IMR-90 (cell line): Measurements from ENCODE around the gene DNAJC6. TPM values are rescaled to one million over a fixed set of nuclear protein-coding genes. Genes with fewer than 3 reads are reported as not detected.

Experiments used
- ATAC-seq: fragments of 200-7000 bp; cut with Tn5 transposase; 2 replicates; pipeline ENCODE4 v1.9.1; 2020; ENCODE audit warnings: low read depth, mild to moderate bottlenecking, moderate library complexity
- BruUV-seq: library from RNA; stranded (reverse); fragments of 400-500 nt; replicated peaks from 2 replicates; lab custom pipeline; 2021; lab: Mats Ljungman, UMichigan
- CTCF ChIA-PET: fragments of 300-600 bp; formaldehyde crosslinking; extraction: SDS; loops from one replicate; lab custom pipeline; 2021; ENCODE audit warnings: antibody characterized with exemption; lab: Yijun Ruan, JAX
- POLR2A ChIA-PET: fragments of 300-600 bp; sonication (Branson Sonifier 250); formaldehyde crosslinking; loops from one replicate; lab custom pipeline; 2022; ENCODE audit warnings: antibody characterized with exemption; ENCODE audit not compliant: unreplicated experiment; lab: Charles Lee
- DNase-seq: peaks from one replicate; pipeline ENCODE4 v3.0.0; 2013
- H2AFZ ChIP-seq: replicated peaks from 2 replicates; pipeline ENCODE3; 2013; ENCODE audit warnings: low read length, mild to moderate bottlenecking; ENCODE audit not compliant: poor library complexity
- H2AK5ac ChIP-seq: 2 replicates; pipeline ENCODE4 v1.6.1; 2013; ENCODE audit warnings: low read depth, low read length, inconsistent platforms
- H2AK9ac ChIP-seq: replicated peaks from 2 replicates; pipeline ENCODE3; 2013; ENCODE audit warnings: mild to moderate bottlenecking, low read depth, low read length, moderate library complexity; ENCODE audit not compliant: poor library complexity
- H2BK120ac ChIP-seq: 2 replicates; pipeline ENCODE4 v1.6.1; 2013; ENCODE audit warnings: low read depth, low read length, inconsistent platforms
- H2BK15ac ChIP-seq: 3 replicates; pipeline ENCODE4 v1.6.1; 2013; ENCODE audit warnings: low read depth, low read length, inconsistent platforms
- H2BK20ac ChIP-seq: 2 replicates; pipeline ENCODE4 v1.6.1; 2013; ENCODE audit warnings: low read depth, mild to moderate bottlenecking, inconsistent platforms, low read length, moderate library complexity
- H2BK5ac ChIP-seq: 2 replicates; pipeline ENCODE4 v1.6.1; 2013; ENCODE audit warnings: mild to moderate bottlenecking, low read depth, low read length, inconsistent platforms; ENCODE audit not compliant: poor library complexity, severe bottlenecking
- H3K14ac ChIP-seq: replicated peaks from 2 replicates; pipeline ENCODE4 v1.6.1; 2013; ENCODE audit warnings: low read depth, low read length, inconsistent platforms
- H3K18ac ChIP-seq: 2 replicates; pipeline ENCODE4 v1.6.1; 2013; ENCODE audit warnings: low read depth, low read length, control low read depth
- H3K23ac ChIP-seq: 2 replicates; pipeline ENCODE4 v1.6.1; 2013; ENCODE audit warnings: low read depth, low read length, inconsistent platforms
- H3K27ac ChIP-seq: 2 replicates; pipeline ENCODE4 v1.5.1; 2013; ENCODE audit warnings: mild to moderate bottlenecking, control low read depth, low read length; ENCODE audit not compliant: insufficient read depth
- H3K27me3 ChIP-seq: 2 replicates; pipeline ENCODE4 v1.6.1; 2013; ENCODE audit warnings: low read length; ENCODE audit not compliant: control insufficient read depth, insufficient read depth
- H3K36me3 ChIP-seq: 2 replicates; pipeline ENCODE4 v1.6.1; 2013; ENCODE audit warnings: low read length, mixed read lengths; ENCODE audit not compliant: control insufficient read depth, insufficient read depth
- H3K4ac ChIP-seq: 2 replicates; pipeline ENCODE4 v1.6.1; 2013; ENCODE audit warnings: low read depth, low read length, inconsistent platforms
- H3K4me1 ChIP-seq: 2 replicates; pipeline ENCODE4 v1.6.1; 2013; ENCODE audit warnings: low read length, mixed read lengths; ENCODE audit not compliant: control insufficient read depth, insufficient read depth
- H3K4me2 ChIP-seq: 2 replicates; pipeline ENCODE4 v1.6.1; 2013; ENCODE audit warnings: low read depth, mild to moderate bottlenecking, control low read depth, low read length, moderate library complexity
- H3K4me3 ChIP-seq: 2 replicates; pipeline ENCODE4 v1.5.1; 2013; ENCODE audit warnings: low read depth, mild to moderate bottlenecking, control low read depth, low read length, moderate library complexity; ENCODE audit not compliant: insufficient read depth
- H3K56ac ChIP-seq: 2 replicates; pipeline ENCODE4 v1.6.1; 2013; ENCODE audit warnings: low read length, inconsistent platforms; ENCODE audit not compliant: insufficient read depth; ENCODE audit errors: extremely low read depth
- H3K79me1 ChIP-seq, 2 experiments: 2 replicates each; pipeline ENCODE4 v1.6.1; 2013; ENCODE audit warnings: low read length in 2 of 2, inconsistent platforms in 1 of 2, low read depth in 1 of 2
- H3K9ac ChIP-seq: 2 replicates; pipeline ENCODE4 v1.6.1; 2013; ENCODE audit warnings: low read depth, low read length, control low read depth
- H3K9me1 ChIP-seq: 2 replicates; pipeline ENCODE4 v1.6.1; 2013; ENCODE audit warnings: low read length, inconsistent platforms; ENCODE audit not compliant: insufficient read depth
- H3K9me3 ChIP-seq: 2 replicates; pipeline ENCODE4 v1.6.1; 2013; ENCODE audit warnings: low read length; ENCODE audit not compliant: control insufficient read depth, insufficient read depth
- H4K20me1 ChIP-seq: 2 replicates; pipeline ENCODE4 v1.6.1; 2013; ENCODE audit warnings: low read length, inconsistent platforms; ENCODE audit not compliant: insufficient read depth
- H4K5ac ChIP-seq: 2 replicates; pipeline ENCODE4 v1.6.1; 2013; ENCODE audit warnings: mild to moderate bottlenecking, low read depth, low read length, control low read depth
- H4K8ac ChIP-seq, 2 experiments: 2 replicates each; pipeline ENCODE4 v1.6.1; 2013; ENCODE audit warnings: low read depth in 2 of 2, low read length in 2 of 2, control low read depth in 1 of 2, inconsistent platforms in 1 of 2
- H4K91ac ChIP-seq: 2 replicates; pipeline ENCODE4 v1.6.1; 2013; ENCODE audit warnings: low read depth, low read length, inconsistent platforms; ENCODE audit not compliant: insufficient read depth
- BHLHE40 ChIP-seq: fragments of 150-350 bp; IDR thresholded peaks from 2 replicates; pipeline ENCODE4 v1.6.1; 2016; ENCODE audit warnings: mild to moderate bottlenecking, low read depth, low read length
- CEBPB ChIP-seq: IDR thresholded peaks from 2 replicates; pipeline ENCODE4 v1.6.1; 2012; ENCODE audit warnings: low read depth, low read length, improper control_type of control experiment
- CHD1 ChIP-seq: IDR thresholded peaks from 2 replicates; pipeline ENCODE4 v1.6.1; 2012; ENCODE audit warnings: low read depth, low read length, improper control_type of control experiment
- CTCF ChIP-seq: conservative IDR thresholded peaks from 2 replicates; pipeline ENCODE4 v1.5.1; 2012; ENCODE audit warnings: mild to moderate bottlenecking, low read depth, low read length, improper control_type of control experiment
- FOS ChIP-seq: fragments of 150-350 bp; IDR thresholded peaks from 2 replicates; pipeline ENCODE4 v1.6.1; 2016; ENCODE audit warnings: low read depth, low read length
- MAFK ChIP-seq: IDR thresholded peaks from 2 replicates; pipeline ENCODE4 v1.6.1; 2012; ENCODE audit warnings: low read depth, low read length, improper control_type of control experiment
- MAZ ChIP-seq: IDR thresholded peaks from 2 replicates; pipeline ENCODE4 v1.6.1; 2012; ENCODE audit warnings: low read depth, mild to moderate bottlenecking, low read length, improper control_type of control experiment, moderate library complexity, borderline replicate concordance
- MXI1 ChIP-seq: IDR thresholded peaks from 2 replicates; pipeline ENCODE4 v1.6.1; 2012; ENCODE audit warnings: low read depth, mild to moderate bottlenecking, low read length, moderate library complexity, borderline replicate concordance
- NFE2L2 ChIP-seq: fragments of 150-350 bp; IDR thresholded peaks from 2 replicates; pipeline ENCODE4 v1.6.1; 2016; ENCODE audit warnings: low read depth, mild to moderate bottlenecking, low read length
- POLR2A ChIP-seq: IDR thresholded peaks from 2 replicates; pipeline ENCODE4 v1.6.1; 2012; ENCODE audit warnings: mild to moderate bottlenecking, low read depth, low read length
- RAD21 ChIP-seq: IDR thresholded peaks from 2 replicates; pipeline ENCODE4 v1.6.1; 2012; ENCODE audit warnings: low read length, improper control_type of control experiment
- RCOR1 ChIP-seq: IDR thresholded peaks from 2 replicates; pipeline ENCODE4 v1.6.1; 2012; ENCODE audit warnings: mild to moderate bottlenecking, low read length, improper control_type of control experiment; ENCODE audit not compliant: insufficient replicate concordance
- RFX5 ChIP-seq: IDR thresholded peaks from 2 replicates; pipeline ENCODE4 v1.8.0; 2012; ENCODE audit warnings: low read depth, mild to moderate bottlenecking, low read length, moderate library complexity
- SMC3 ChIP-seq: fragments of 150-350 bp; IDR thresholded peaks from 2 replicates; pipeline ENCODE4 v1.6.1; 2016; ENCODE audit warnings: low read depth, mild to moderate bottlenecking, antibody characterized with exemption, low read length, moderate library complexity
- USF2 ChIP-seq: fragments of 150-350 bp; IDR thresholded peaks from 2 replicates; pipeline ENCODE4 v1.6.1; 2017; ENCODE audit warnings: mild to moderate bottlenecking, antibody characterized with exemption, low read length, low read depth
- WGBS, 2 experiments: methylation state at CpG; one replicate each; pipeline versions ENCODE4 v1.1.5 to v1.1.7; 2013; ENCODE audit warnings: missing lambda C conversion rate in 2 of 2; ENCODE audit not compliant: insufficient read length in 1 of 2; ENCODE audit errors: extremely low coverage in 2 of 2; 5-methylcytosine and 5-hydroxymethylcytosine counted together
- dilution Hi-C: fragments of 300-500 bp; cut with HindIII; formaldehyde crosslinking; loops from one replicate; pipeline ENCODE4 v1.14.3; 2018; ENCODE audit warnings: low sequenced_read_pairs; ENCODE audit not compliant: unreplicated experiment
- in situ Hi-C: fragments of 300-500 bp; cut with MboI; formaldehyde crosslinking; loops from 3 replicates; pipeline ENCODE4 v1.14.3; 2019; ENCODE audit warnings: low sequenced_read_pairs, inconsistent platforms, mixed read lengths
- intact Hi-C: fragments of 100-400 bp; cut with micrococcal nuclease; formaldehyde crosslinking; loops from 2 replicates; pipeline ENCODE4 v1.10.0; 2022
- polyA plus RNA-seq, 3 experiments: library from polyadenylated mRNA; depleted of rRNA; stranded (reverse); fragments of >200 nt; gene quantifications; 2 replicates each; pipeline ENCODE4 v1.2.3, GENCODE V29; 2012; ENCODE audit warnings: low replicate concordance in 1 of 3
- total RNA-seq: library from RNA; depleted of rRNA; stranded (reverse); fragments of >200 nt; gene quantifications from 2 replicates; pipeline ENCODE4 v1.2.3, GENCODE V29; 2012
- TF ChIP-seq, protein P1 (sequence below): fragments of 150-350 bp; IDR thresholded peaks from 2 replicates; pipeline ENCODE4 v1.6.1; 2016; ENCODE audit warnings: low read depth, mild to moderate bottlenecking, low read length, moderate library complexity, borderline replicate concordance

DNAJC6 gene
- total and polyA plus RNA-seq, 2 of the 4 experiments (the other 2 are of a cell fraction) = 0.05 to 0.18 TPM

- no peak overlapping the region for H4K5ac ChIP-seq
- no peak overlapping the region for H3K27ac ChIP-seq
- dilution Hi-C loops (no loop called here), intact Hi-C loops (no loop called here), in situ Hi-C loops (no loop called here)
- H3K56ac ChIP-seq = no peak overlapping the region
- no peak overlapping the region for H2AK5ac ChIP-seq
- no peak overlapping the region for H2BK120ac ChIP-seq
- no TSS peak for BruUV-seq
- H2BK5ac ChIP-seq = no peak overlapping the region
- no peak overlapping the region for H3K9ac ChIP-seq
- H3K9me1 ChIP-seq = no peaks in the 10 kb centered on the region
- H3K9me3 ChIP-seq = no peaks in the 10 kb centered on the region
- no CpG with 5 or more reads among the region's 4 CpGs for WGBS, 2 experiments
- POLR2A ChIA-PET = no interaction called here
- H4K91ac ChIP-seq = no peak overlapping the region
- CTCF ChIA-PET = interaction anchor here (1.2 kb wide), 1 partner anchor 21 kb away, joined by 3 read pairs; no protein-coding TSS in a partner anchor
- no peak overlapping the region for H2BK20ac ChIP-seq
- TF ChIP-seq RAD21 (no peak), RFX5 (no peak), FOS (no peak), SMC3 (no peak), MXI1 (no peak), POLR2A (no peak), USF2 (no peak), CTCF (no peak), MAFK (no peak), RCOR1 (no peak), MAZ (no peak), NFE2L2 (no peak), BHLHE40 (no peak), CEBPB (no peak), CHD1 (no peak)
- TF ChIP-seq, protein P1, sequence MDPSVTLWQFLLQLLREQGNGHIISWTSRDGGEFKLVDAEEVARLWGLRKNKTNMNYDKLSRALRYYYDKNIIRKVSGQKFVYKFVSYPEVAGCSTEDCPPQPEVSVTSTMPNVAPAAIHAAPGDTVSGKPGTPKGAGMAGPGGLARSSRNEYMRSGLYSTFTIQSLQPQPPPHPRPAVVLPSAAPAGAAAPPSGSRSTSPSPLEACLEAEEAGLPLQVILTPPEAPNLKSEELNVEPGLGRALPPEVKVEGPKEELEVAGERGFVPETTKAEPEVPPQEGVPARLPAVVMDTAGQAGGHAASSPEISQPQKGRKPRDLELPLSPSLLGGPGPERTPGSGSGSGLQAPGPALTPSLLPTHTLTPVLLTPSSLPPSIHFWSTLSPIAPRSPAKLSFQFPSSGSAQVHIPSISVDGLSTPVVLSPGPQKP = no peak
- H4K20me1 ChIP-seq = no peaks in the 10 kb centered on the region
- no peaks in the 10 kb centered on the region for H3K79me1 ChIP-seq
- H2AK9ac ChIP-seq = no peak overlapping the region
- H3K18ac ChIP-seq = no peak overlapping the region
- no peak for ATAC-seq
- H3K4me1 ChIP-seq = peaks cover 2% of the 10 kb centered on the region; the same call in 1 of the 2 replicates
- H3K23ac ChIP-seq = no peak overlapping the region
- no peak overlapping the region for H3K4ac ChIP-seq
- H2AFZ ChIP-seq = no peak overlapping the region
- H4K8ac ChIP-seq = no peak overlapping the region
- no peak overlapping the region for H3K4me3 ChIP-seq
- no peak overlapping the region for H3K4me2 ChIP-seq
- no peaks in the 10 kb centered on the region for H3K36me3 ChIP-seq
- no peak for DNase-seq
- no peak overlapping the region for H3K14ac ChIP-seq
- H2BK15ac ChIP-seq = no peak overlapping the region
- peaks cover 5% of the 10 kb centered on the region for H3K27me3 ChIP-seq
Observed at GRCh38 chr1:65409816-65410326, 100.5 kb downstream of the DNAJC6 start.
